Activated CD4-positive, alpha-beta T cell treated with anti-CD3 and anti-CD28 coated beads, Interleukin-2, Interleukin-4, amounts not matched to agents 100 ng/mL and 50 ng/mL, durations not matched to agents 16 hours and 8 hours (primary cell): Measurements from ENCODE around the gene MAP3K8.
"Not testable (repeated sequence)": the region's sequence is repeated elsewhere in the genome, so short reads cannot be mapped to it uniquely, and the experiment has no call there.

ENCODE experiments used
- DNase-seq: peaks from one replicate; pipeline ENCODE4 v3.0.0-alpha.2; 2020; ENCODE audit warnings: low spot score

Gene MAP3K8

GRCh38 chr10:30422981-30423654 lies 10.9 kb upstream of the MAP3K8 start:
- peak; percentile 30 for DNase-seq

GRCh38 chr10:30423655-30424275 lies 10.2 kb upstream of the MAP3K8 start:
- not testable (repeated sequence) for DNase-seq

GRCh38 chr10:30425336-30426075 lies 8.5 kb upstream of the MAP3K8 start:
- DNase-seq: no peak

GRCh38 chr10:30430544-30431298 lies 3.3 kb upstream of the MAP3K8 start:
- DNase-seq: no peak

DNA sequence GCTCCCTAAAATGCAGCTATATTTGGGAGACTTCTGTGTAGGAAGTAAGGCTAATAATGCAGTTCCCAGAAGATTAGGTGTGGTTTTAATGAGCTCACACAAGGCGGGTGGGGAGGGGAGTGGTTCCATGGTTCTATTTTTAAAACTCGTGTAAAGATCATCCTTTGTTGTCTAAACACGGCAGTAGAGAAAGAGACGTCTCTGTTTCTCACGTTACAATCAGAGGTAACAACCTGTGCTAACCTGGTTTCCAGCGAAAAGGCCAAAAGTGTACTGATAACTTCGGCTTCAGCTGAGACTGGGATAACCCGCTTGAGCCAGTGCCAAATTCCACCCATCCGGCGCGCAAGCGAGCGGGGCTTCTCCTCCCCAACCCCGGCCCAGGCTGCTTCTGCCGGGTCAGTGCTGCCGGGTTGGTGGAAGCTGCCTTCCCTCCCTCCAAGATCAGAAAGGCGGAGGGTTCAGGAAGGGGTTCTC lies 2.5 kb upstream of the MAP3K8 start:
- no peak for DNase-seq

- DNase-seq: no peak
Observed at GRCh38 chr10:30432622-30433305, 1.2 kb upstream of the MAP3K8 start.

GRCh38 chr10:30433306-30433729 lies 666 bp upstream of the MAP3K8 start:
- peak; percentile 36 for DNase-seq

GRCh38 chr10:30434273-30435072 lies 489 bp downstream of the MAP3K8 start:
- peak; percentile 81 for DNase-seq

DNA sequence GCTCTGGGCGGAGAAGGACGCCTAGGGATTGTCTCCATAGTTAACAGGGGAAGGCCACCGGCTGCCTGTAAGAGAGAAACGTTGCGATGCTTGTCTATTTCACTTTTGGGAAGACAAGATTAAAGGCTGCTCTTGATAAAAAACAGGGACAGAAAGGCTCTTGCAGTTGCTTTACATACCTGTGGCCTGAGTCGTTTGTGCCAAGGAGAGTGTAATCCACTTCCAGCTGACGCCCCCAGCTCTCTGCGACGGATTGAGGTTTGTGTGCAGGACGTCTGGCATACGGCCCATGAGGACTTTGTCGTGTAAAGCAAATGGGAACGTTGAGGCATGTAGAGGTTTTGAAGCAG lies 1.1 kb downstream of the MAP3K8 start:
- DNase-seq: peak; percentile 31

DNA sequence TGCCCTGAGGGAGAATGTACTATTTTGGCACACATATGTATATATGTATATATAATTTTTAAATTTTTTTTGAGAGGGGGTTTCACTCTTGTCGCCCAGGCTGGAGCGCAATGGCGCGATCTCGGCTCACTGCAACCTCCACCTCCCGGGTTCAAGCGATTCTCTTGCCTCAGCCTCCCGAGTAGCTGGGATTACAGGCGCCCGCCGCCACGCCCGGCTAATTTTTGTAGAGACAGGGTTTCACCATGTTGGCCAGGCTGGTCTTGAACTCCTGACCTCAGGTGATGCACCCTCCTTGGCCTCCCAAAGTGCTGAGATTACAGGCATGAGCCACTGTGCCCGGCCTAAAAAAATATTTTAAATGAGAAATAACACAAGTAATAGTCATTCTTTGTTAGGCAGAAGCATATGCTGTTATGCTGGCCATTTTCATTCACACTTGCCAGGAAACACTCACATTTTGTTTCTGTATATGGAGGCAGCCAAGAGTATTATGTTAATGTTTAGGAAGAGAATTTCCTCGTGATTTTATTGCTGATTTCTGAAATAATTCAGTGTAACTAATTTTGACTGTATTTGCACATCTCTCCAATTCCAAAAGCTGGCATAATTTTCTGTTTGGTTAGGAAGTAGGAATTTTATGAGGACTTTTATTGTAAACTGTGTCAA lies 1.6 kb downstream of the MAP3K8 start:
- not testable (repeated sequence) for DNase-seq

- peak; percentile 36 for DNase-seq
Observed at GRCh38 chr10:30436191-30436611, 2.2 kb downstream of the MAP3K8 start.

- no peak for DNase-seq
Observed at GRCh38 chr10:30436671-30437030, 2.7 kb downstream of the MAP3K8 start.

DNA sequence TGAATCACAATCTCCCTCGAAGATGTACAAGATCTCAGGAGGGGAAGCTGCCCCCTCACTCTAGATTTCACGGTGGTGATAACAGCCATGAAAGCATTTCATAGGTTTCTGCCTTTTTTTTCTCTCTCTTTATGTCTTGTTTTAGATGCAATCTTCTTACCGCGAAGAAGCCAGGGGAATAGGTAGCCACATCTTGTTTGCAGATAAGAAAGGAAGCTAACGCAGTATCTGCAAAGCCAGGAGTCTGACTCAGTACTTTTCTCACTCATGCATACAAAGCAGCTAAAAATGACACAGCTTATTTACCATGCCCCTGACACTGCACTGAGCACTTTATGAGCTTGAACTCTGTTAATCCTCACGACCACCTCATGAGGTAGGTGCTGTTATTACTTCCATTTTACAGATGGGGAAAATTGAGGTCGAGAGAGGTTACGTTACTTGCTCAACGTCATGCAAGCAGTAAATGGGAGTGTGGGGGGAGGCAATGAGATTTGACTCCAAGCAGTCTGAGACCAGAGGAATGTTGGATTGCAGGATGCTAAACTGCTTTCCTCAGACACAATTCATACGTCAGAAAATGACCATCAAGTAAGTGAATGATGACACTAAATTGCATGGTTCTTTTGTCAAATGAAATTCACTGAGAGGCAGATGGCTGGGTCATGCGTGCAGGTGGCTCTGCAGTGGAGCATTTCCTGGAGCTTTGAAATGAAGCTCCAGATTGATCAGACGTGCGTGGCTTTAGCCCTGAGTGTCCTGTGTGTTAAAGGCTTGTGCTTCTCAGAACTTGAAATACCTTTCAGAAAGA lies 3.3 kb downstream of the MAP3K8 start:
- DNase-seq: peak; percentile 83

DNA sequence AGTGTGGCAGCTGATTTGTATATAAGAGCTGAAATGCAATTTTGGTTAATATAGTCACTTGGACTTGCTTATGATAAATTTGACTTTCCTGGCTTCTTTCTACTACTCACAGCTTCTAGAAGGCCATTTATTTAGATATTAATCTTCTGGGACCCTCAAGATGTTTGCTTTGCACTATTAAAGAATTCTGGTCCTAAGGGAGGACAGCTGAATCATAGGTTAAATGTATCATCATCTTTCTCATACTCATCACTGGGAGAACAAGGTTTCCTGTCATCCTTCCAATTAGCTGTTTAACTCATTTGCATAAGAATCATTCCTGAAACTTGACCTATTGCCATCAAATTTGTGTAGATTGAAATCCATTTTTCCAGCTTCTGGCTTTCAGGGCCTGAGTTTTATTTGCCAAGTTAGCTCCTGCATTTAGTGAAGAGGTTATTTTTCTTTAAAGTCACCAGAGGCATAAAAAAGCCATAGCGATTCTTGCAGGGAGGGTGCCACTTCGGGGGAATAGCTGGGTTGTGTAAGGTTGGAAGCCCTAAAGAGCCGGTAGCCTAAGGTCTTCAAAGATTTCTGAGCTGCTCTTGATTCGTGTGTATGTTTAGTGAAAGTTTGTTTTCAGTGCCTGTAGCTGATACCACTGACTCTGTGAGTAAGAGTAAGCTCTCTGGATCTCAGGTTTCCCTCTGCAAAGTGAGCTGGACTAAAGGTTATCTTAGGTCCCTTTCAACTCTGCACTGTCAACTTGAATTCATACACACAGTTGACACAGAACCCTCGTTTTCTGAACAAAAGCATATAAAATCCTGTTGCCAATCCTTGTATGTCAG lies 4.3 kb downstream of the MAP3K8 start:
- DNase-seq: no peak

DNA sequence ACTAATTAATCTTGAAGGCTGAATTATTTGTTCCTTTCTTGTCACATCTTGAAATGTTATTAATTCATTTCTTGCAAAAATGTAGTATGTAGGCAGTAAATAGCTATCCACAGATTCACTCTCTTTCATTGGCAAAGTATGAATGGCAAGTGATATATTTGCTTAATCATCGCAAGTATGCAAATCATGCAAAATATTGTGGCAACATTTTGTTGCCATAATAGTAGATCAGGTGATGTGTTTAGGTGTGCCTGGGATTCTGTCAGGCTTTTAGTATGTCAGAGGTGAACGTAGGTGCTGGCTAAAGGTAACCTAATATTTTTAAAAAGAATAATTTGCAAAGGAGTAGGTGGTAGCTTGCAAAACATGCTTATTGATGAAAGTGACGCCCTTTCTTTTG lies 5.9 kb downstream of the MAP3K8 start:
- DNase-seq: no peak

DNA sequence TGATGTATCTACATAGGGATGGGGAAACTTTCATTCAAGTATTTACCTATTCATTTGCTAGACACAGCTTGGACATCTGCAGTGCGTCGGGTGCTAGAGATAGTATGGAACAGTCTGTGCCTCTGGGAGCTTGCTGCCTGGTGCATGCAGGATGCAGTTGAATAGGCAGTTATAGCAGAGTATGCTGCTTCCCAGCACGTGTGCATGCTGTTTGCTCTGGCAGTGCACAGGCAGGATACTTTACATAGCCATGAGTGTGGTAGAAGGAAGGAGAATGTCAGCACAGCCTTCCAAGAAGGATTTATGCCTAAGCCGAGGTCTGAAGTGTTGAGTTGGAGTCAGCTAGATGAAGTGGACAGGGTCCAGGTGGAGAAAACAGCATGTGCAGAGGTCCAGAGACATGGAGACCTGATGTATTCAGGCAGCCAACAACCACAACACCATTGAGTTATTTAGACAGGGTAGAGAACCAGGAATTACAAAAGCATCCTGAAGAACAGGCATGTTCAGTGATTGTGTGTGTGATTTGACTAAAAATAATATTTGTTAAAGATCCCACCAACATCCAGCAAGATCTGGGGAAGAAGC lies 8.1 kb downstream of the MAP3K8 start:
- no peak for DNase-seq

DNA sequence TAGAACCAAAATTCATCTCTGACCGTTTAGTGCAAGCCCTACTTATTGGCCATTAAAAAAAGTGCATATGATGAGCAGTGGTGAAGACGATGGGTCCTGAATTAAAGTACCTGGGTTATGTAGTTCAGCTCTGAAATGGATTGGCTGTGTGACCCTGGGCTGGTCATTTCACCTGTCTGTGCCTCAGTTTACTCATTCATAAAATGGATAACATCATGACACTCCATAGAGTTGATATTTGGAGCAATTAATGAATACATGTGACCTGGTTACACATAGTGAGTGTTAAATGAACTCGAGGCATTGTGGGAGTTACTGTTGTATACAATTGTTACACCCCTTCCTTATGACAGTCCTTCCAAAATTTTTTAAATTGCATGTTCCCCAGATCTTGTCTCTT lies 9.1 kb downstream of the MAP3K8 start:
- DNase-seq: no peak

DNA sequence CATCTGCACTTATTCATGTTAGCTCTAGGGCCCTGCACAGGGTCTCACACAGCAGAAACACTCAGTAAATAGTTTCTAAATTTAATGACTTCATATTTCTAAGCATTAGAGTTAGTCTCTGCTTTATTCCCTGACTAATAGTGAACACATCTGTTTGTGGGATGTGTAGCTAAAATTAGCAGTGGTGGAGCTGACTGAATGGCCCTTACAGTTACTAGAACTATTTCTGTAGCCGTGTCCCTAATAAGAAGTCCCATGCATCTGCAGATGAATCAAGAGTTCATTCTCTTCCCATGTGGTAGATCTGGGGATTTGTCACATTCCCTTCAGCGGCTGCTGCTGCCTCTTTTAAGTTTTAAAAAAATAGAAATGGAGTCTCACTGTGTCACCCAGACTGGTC lies 11.7 kb downstream of the MAP3K8 start:
- DNase-seq: no peak
